Measurements from ENCODE around the gene DTYMK. TPM values are rescaled to one million over a fixed set of nuclear protein-coding genes. Genes with fewer than 3 reads are reported as not detected.

DTYMK gene
- total and polyA plus RNA-seq, 2 experiments from 2014 or later, result 47.7 to 72.7 TPM

GRCh38 chr2:241641631-241642030 is 45.0 kb downstream of the DTYMK start:
- no peak for DNase-seq (ENCODE audit: low read depth in 1 of 2, low spot score in 1 of 2)
- Histone ChIP-seq H3K4me3 (no peak overlapping the region), H3K36me3 (no peaks in the 10 kb centered on the region), H3K27me3 (no peaks in the 10 kb centered on the region), H3K4me1 (ENCODE audit: low read depth) (peaks cover 7% of the 10 kb centered on the region), H3K27ac (no peak overlapping the region), H3K9me3 (ENCODE audit: low read depth) (no peaks in the 10 kb centered on the region)
- TF ChIP-seq, protein P1, sequence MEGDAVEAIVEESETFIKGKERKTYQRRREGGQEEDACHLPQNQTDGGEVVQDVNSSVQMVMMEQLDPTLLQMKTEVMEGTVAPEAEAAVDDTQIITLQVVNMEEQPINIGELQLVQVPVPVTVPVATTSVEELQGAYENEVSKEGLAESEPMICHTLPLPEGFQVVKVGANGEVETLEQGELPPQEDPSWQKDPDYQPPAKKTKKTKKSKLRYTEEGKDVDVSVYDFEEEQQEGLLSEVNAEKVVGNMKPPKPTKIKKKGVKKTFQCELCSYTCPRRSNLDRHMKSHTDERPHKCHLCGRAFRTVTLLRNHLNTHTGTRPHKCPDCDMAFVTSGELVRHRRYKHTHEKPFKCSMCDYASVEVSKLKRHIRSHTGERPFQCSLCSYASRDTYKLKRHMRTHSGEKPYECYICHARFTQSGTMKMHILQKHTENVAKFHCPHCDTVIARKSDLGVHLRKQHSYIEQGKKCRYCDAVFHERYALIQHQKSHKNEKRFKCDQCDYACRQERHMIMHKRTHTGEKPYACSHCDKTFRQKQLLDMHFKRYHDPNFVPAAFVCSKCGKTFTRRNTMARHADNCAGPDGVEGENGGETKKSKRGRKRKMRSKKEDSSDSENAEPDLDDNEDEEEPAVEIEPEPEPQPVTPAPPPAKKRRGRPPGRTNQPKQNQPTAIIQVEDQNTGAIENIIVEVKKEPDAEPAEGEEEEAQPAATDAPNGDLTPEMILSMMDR (IDR thresholded peaks at IDR 0.05; ENCODE audit: low read depth, low read length), result no peak

- no peak overlapping the region for H3K27ac ChIP-seq
- no peak for DNase-seq (ENCODE audit: low read depth in 1 of 2, low spot score in 1 of 2)
- H3K4me1 ChIP-seq (ENCODE audit: low read depth), result peaks cover 12% of the 10 kb centered on the region
- no peaks in the 10 kb centered on the region for H3K36me3 ChIP-seq
- no peaks in the 10 kb centered on the region for H3K27me3 ChIP-seq
- TF ChIP-seq, protein P1 (IDR thresholded peaks at IDR 0.05; ENCODE audit: low read depth, low read length), result no peak
- no peak overlapping the region for H3K4me3 ChIP-seq
- no peaks in the 10 kb centered on the region for H3K9me3 ChIP-seq (ENCODE audit: low read depth)
Observed at GRCh38 chr2:241640165-241640795, 46.3 kb downstream of the DTYMK start.

DNA sequence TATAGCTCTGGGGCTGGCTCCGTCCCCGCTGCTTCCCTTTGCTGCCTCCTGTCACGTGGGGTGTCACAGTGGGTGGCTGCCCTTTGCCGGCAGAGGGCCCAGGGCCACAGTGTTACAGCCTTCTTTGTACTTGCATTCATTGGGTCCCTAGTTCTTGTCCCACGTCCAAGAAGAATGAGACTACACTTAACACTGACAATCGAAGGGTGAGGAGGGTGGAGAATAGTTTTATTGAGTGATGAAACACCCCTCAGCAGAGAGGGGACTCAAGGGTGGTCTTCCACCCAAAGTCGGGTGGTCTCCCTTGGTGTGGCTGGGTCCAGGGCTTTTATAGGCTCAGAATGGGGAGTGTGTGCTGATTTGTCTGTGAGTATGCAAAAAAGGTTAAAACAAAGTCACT is 47.2 kb downstream of the DTYMK start:
- TF ChIP-seq, protein P1 (IDR thresholded peaks at IDR 0.05; ENCODE audit: low read depth, low read length), result no peak
- H3K27ac ChIP-seq, result no peak overlapping the region
- H3K27me3 ChIP-seq, result no peaks in the 10 kb centered on the region
- H3K9me3 ChIP-seq (ENCODE audit: low read depth), result no peaks in the 10 kb centered on the region
- no peaks in the 10 kb centered on the region for H3K36me3 ChIP-seq
- no peak for DNase-seq (ENCODE audit: low read depth in 1 of 2, low spot score in 1 of 2)
- H3K4me3 ChIP-seq, result no peak overlapping the region
- peaks cover 12% of the 10 kb centered on the region for H3K4me1 ChIP-seq (ENCODE audit: low read depth)

DNA sequence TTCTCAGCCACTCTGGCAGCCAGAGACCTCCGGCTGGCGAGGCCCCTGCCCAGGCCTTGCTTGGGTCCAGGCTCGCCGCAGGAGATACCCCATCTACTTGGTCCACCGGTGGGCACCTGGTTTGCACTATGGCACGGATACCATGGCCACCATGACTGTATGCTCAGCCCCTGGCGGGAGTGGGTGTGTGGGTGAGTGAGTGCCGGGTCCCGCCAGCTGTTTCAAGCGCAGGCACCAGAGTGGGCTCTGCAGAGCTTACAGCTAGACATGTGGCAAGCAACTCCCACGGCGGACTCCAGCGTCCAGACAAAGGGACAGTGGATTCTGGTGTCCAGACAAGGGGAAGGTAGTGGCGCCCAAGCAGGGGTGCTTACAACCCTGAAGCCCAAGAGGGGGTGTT is 47.7 kb downstream of the DTYMK start:
- H3K4me3 ChIP-seq, result no peak overlapping the region
- H3K9me3 ChIP-seq (ENCODE audit: low read depth), result no peaks in the 10 kb centered on the region
- H3K4me1 ChIP-seq (ENCODE audit: low read depth), result peaks cover 12% of the 10 kb centered on the region
- no peak for DNase-seq (ENCODE audit: low read depth in 1 of 2, low spot score in 1 of 2)
- no peaks in the 10 kb centered on the region for H3K27me3 ChIP-seq
- H3K36me3 ChIP-seq, result no peaks in the 10 kb centered on the region
- H3K27ac ChIP-seq, result no peak overlapping the region
- TF ChIP-seq, protein P1 (IDR thresholded peaks at IDR 0.05; ENCODE audit: low read depth, low read length), result no peak

DNA sequence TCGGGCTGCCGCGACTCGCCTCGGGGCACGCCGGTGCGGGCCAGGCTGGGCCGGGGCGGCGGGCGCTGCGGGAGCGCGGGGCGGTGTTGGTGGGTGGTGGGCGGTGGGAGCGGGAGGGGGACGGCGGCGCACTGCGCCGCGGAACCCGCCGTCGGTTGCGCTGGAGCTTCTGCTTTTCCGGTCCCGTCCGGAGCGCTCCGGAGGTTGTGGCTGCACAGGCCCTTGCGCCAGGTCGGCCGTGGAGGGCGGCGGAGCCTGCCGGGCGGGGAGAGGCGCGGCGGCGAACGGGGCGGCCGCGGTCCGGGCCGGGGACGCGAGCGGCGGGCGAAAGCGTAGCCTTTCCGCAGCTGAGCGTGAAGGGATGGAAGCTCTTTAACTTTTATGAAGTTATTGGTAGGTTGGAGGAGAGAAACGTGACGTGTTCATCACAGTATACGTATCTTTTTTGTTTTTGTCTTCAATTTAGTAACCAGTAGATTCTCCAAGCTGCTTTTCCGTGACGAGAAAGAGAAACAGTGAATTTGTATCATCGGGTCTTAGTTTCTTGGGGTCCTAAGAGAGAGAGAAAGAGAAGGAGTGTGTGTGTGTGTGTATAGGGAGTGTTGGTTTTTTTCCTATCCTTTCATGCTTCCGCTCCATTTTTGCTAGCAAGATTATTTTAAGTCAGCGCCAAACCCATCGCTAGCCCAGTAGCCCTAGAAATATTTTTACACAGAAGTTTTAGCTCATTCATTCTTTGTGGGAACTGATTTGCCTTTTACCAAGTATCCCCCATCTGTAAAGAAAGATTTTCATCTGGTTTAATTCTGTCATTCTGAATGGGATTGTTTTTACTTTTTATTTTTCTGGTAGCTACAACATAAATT is 48.6 kb downstream of the DTYMK start:
- DNase-seq (ENCODE audit: low read depth in 1 of 2, low spot score in 1 of 2), result peak in 1 of 2 donors; percentile 46
- Histone ChIP-seq H3K27ac (peak overlapping the region; percentile 100), H3K27me3 (no peaks in the 10 kb centered on the region), H3K4me1 (ENCODE audit: low read depth) (peaks cover 12% of the 10 kb centered on the region), H3K36me3 (peaks cover 5% of the 10 kb centered on the region), H3K9me3 (ENCODE audit: low read depth) (no peaks in the 10 kb centered on the region), H3K4me3 (peak overlapping the region; percentile 91)
- TF ChIP-seq, protein P1 (IDR thresholded peaks at IDR 0.05; ENCODE audit: low read depth, low read length), result no peak
